K562 (cell line): ENCODE results near the gene LETM1. TPM values are rescaled to one million over a fixed set of nuclear protein-coding genes. Genes with fewer than 3 reads are reported as not detected.

Experiments used
- CC2D1A ChIP-seq: fragments of 450-650 bp; IDR thresholded peaks from 2 replicates; pipeline ENCODE4 v1.6.1; 2017; ENCODE audit warnings: mild to moderate bottlenecking
- CREB5 ChIP-seq: fragments of 250-450 bp; sonication (Bioruptor Pico); IDR thresholded peaks from 2 replicates; pipeline ENCODE4 v1.5.0; 2020; ENCODE audit warnings: mild to moderate bottlenecking
- CTCFL ChIP-seq: IDR thresholded peaks from 2 replicates; pipeline ENCODE4 v1.6.1; 2011; ENCODE audit warnings: borderline replicate concordance, low read depth, mild to moderate bottlenecking, moderate library complexity, low read length; ENCODE audit not compliant: insufficient read depth, poor library complexity, severe bottlenecking
- ETV1 ChIP-seq: fragments of 450-650 bp; conservative IDR thresholded peaks from 2 replicates; pipeline ENCODE4 v1.6.1; 2016; ENCODE audit warnings: missing genetic modification characterization, control low read depth, low read depth, missing compliant biosample characterization
- FUS ChIP-seq: fragments of 200-400 bp; formaldehyde crosslinking; optimal IDR thresholded peaks from 2 replicates; pipeline ENCODE3; 2017; ENCODE audit warnings: low read depth, low read length
- MAX ChIP-seq: sonication (generic); formaldehyde crosslinking; IDR thresholded peaks from 2 replicates; pipeline ENCODE4 v1.9.0; 2022; ENCODE audit warnings: mild to moderate bottlenecking, missing genetic modification reagents
- PRDM10 ChIP-seq: fragments of 450-650 bp; IDR thresholded peaks from 2 replicates; pipeline ENCODE4 v1.6.1; 2018; ENCODE audit not compliant: partially characterized antibody
- RFX5 ChIP-seq: IDR thresholded peaks from 2 replicates; pipeline ENCODE4 v1.6.1; 2011; ENCODE audit warnings: low read depth, mild to moderate bottlenecking, improper control_type of control experiment, low read length
- SMARCC2 ChIP-seq: fragments of 450-650 bp; IDR thresholded peaks from 2 replicates; pipeline ENCODE4 v1.6.1; 2017; ENCODE audit warnings: antibody characterized with exemption, moderate library complexity, mild to moderate bottlenecking, low read depth
- ZBTB12 ChIP-seq: fragments of 250-450 bp; sonication (Bioruptor Pico); IDR thresholded peaks from 2 replicates; pipeline ENCODE4 v1.4.0; 2020
- ZKSCAN1 ChIP-seq: fragments of 150-350 bp; IDR thresholded peaks from 2 replicates; pipeline ENCODE4 v1.6.1; 2016; ENCODE audit warnings: low read depth, low read length
- polyA plus RNA-seq, 8 experiments: library from polyadenylated mRNA; depleted of rRNA in 4 of 8; stranded (reverse) in 5 of 8; unstranded in 3 of 8; fragments of >200 nt; fragmentation: Nextera tagmentation in 2 of 8; fragmentation: Illumina TruSeq in 1 of 8; extraction: Ambion mirVana in 2 of 8; extraction: Trizol in 1 of 8; gene quantifications; 2 replicates each; pipeline versions ENCODE4 v1.2.1 to v1.2.3, GENCODE V29; 2011 to 2014; ENCODE audit warnings: inconsistent platforms in 1 of 8, missing spikeins in 1 of 8
- total RNA-seq, 7 experiments: library from RNA; depleted of rRNA in 6 of 7; stranded (reverse); fragments of >200 nt in 6 of 7; fragmentation: Illumina TruSeq in 2 of 7; extraction: Trizol in 2 of 7; gene quantifications; 2 replicates each; pipeline versions ENCODE4 v1.2.1 to v1.2.3, GENCODE V29; 2011 to 2021; ENCODE audit warnings: low replicate concordance in 1 of 7

The LETM1 gene
- total and polyA plus RNA-seq, 9 of the 15 experiments (the other 6 are each of a cell fraction or from before 2014, with no cell fraction given) = 3.9 to 109 (median 35.0) TPM

GRCh38 chr4:1809754-1810502 lies 46.0 kb downstream of the LETM1 start (continued):
- TF ChIP-seq CTCFL (peak; percentile 74), ZBTB12 (CRISPR knock-in tag) (no peak), ETV1 (tag) (no peak), PRDM10 (no peak), FUS (no peak), MAX (no peak), CC2D1A (peak; percentile 74), CREB5 (CRISPR knock-in tag) (no peak), RFX5 (no peak), SMARCC2 (no peak), ZKSCAN1 (no peak)
